Fibroblast of pulmonary artery (primary cell): Measurements from ENCODE around the gene PTPRE.

ENCODE experiments used
- DNase-seq: peaks from one replicate; pipeline ENCODE4 v3.0.0-alpha.2; 2010; ENCODE audit warnings: low read depth
- H3K4me3 ChIP-seq: replicated peaks from 2 replicates; pipeline ENCODE4 v1.5.1; 2011; ENCODE audit warnings: low read depth, mild to moderate bottlenecking, control low read depth, low read length, moderate library complexity
- CTCF ChIP-seq: IDR thresholded peaks from 2 replicates; pipeline ENCODE4 v1.5.1; 2011; ENCODE audit warnings: mild to moderate bottlenecking, control low read depth, low read length, inconsistent platforms; ENCODE audit errors: missing control alignments

Gene PTPRE

GRCh38 chr10:127934383-127934782 lies 27.5 kb downstream of the PTPRE start:
- no peak for TF ChIP-seq CTCF
- no peak for DNase-seq
- no peak overlapping the region for H3K4me3 ChIP-seq

- TF ChIP-seq CTCF = no peak
- no peak for DNase-seq
- H3K4me3 ChIP-seq = no peak overlapping the region
Measured at GRCh38 chr10:127935071-127935561, 28.2 kb downstream of the PTPRE start.

- DNase-seq = no peak
- TF ChIP-seq CTCF = no peak
- no peak overlapping the region for H3K4me3 ChIP-seq
Measured at GRCh38 chr10:127937069-127937468, 30.2 kb downstream of the PTPRE start.

- DNase-seq = no peak
- no peak for TF ChIP-seq CTCF
- no peak overlapping the region for H3K4me3 ChIP-seq
Measured at GRCh38 chr10:127937915-127938463, 31.1 kb downstream of the PTPRE start.

GRCh38 chr10:127939786-127940330 lies 33.0 kb downstream of the PTPRE start:
- TF ChIP-seq CTCF = no peak
- H3K4me3 ChIP-seq = no peak overlapping the region
- DNase-seq = no peak

- DNase-seq = no peak
- no peak overlapping the region for H3K4me3 ChIP-seq
- TF ChIP-seq CTCF = no peak
Measured at GRCh38 chr10:127940866-127941640, 34.1 kb downstream of the PTPRE start.
